ENCODE data around the gene HNRNPA0.
A peak's percentile ranks its signal among the peaks of the same experiment; 100 is the strongest.

The HNRNPA0 gene

DNA sequence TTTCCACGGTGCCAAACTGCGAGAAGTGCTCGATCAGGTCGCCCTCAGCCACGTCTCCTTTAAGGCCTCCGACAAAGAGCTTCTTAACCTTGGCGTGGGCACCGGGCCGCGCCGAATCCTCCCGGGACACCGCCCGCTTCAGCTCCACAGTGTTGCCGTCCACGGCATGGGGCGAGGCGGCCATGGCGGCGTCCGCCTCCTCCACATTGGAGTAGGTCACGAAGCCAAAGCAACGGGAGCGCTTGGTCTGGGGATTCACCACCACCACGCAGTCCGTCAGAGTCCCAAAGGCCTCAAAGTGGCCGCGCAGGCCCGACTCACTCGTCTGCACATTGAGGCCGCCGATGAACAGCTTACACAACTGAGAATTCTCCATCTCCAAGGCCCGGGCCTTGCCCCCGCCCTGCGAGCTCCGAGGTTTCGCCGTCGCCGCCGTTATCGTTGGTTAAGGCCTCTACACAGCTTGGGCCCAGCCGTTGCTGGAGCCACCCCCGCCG, 424 bp downstream of the HNRNPA0 start:
- no peak for DNase-seq

DNA sequence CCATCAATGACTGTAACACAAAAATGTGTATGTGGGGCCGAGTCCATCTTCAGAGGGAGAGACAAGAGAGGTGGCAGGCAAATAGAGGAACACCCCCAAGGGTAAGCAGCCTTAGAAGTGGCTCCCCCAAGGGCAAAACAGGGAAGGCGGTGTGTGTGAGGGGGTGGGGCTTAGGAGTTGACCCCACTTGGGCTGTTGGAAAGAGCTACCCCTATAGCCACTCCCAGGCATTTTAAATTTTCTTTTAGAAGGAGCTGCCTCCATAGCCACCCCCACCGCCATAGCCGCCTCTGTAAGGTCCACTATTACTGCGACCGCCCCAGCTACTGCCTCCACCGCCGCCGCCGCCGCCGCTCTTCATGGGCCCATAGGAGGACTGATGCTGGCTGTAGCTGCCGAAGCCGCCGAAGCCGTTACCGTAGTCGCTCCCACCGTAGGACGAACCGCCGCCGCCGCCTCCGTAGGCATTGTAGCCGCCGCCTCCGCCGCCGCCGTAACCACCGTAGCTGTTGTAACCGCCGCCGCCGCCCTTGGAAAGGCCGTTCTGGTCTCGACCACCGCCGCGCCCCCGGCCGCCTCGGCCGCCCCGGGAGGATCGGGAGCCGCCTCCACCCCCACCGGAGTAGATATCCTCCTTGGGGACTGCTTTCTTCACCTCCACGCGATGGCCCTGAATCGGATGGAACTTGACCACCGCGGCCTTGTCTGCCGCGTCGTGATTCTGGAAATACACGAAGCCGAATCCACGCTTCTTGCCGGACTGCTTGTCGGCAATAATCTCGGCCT, 1.1 kb downstream of the HNRNPA0 start:
- DNase-seq: peak; percentile 64

DNA sequence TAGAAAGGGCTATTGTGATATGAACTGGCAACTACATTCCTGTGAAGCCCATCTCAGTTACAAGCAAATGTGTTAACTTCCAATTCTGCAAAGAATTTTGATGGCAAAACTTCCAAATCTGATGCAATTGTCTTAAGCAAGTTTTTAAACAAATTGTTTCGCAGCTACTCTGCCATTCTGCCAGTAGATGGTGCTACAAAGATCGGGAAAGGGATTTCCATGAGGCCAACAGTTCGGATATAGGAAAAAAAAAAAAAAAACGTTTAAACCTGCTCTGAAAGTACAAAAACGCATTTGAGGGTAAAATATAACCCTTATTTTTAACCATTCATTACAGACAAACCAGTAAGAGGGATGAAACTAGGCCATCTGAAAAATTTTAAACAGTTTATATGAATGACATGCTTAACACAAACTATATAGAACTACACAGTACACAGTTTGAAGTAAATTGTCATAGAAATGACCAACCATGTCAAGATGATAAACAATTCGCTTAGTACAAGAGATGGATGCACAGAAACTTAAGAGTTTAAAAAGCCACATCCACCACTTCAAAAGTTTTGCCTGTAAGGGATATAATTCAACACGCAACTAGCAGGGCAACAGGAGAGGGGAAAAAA, 2.2 kb downstream of the HNRNPA0 start:
- DNase-seq: peak; percentile 86

DNA sequence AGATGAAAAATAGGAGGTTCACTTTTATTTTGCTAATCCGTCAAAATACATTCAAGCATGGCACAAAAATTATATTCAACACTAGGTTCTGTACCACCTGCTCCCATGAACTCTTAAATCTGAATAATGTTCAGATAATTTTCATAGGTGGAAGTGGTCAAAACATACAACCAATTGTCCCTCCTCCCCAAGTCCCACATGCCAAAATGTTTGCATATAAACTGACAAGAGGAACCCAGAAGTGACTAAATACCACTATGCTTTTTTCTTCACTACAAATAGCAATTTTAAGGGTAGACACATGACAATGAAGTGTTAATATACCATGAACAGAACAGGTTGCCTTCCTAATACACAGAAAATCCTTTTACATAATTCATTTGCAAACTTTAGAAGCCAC, 3.7 kb downstream of the HNRNPA0 start:
- DNase-seq: no peak

DNA sequence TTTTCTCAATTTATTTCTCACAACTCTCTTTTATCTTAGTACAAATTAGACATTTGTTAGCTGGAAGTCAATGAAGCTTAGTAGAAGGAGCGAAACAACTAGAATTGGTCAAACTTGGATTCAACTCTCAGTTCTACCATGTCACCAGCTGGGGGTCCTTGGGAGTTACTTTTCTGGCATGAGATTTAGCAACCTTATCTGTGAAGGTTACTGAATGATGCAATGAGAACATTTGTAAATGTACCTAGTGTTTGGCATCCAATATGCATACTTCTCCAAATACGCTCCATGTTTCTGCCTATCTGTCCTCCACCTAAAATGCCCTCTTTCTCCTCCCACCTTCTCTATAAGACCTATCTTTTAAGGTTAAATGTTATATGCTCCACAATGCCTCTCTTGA, 6.3 kb downstream of the HNRNPA0 start:
- DNase-seq: peak; percentile 26

DNA sequence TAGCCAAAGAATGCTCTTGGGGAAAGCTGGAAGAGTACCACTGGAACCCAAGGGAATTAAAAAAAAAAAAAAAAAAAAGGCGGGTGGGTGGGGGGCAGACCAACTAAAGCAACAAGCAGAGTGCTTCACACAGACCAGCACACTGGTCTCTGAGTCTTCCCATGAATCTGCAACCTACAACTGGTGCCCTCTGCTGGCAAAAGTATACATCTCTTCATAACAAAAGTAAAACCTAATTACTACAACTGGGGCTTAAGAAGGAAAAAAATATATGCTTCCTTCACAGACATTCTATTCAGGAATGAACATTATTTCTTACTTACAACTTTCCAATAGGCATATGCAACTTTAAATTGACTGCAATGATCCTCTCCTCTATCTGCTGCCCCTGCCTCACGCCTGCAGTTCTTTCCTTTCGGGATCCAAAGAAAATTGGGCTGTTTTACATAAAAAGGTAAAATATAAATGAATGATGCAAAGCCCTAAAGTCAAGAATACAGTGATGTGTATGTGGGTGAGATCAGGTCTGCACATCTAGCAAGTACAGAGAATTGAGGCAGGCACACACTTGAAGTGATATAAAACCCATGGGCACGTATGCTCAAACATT, 11.0 kb downstream of the HNRNPA0 start:
- DNase-seq: peak; percentile 76

DNA sequence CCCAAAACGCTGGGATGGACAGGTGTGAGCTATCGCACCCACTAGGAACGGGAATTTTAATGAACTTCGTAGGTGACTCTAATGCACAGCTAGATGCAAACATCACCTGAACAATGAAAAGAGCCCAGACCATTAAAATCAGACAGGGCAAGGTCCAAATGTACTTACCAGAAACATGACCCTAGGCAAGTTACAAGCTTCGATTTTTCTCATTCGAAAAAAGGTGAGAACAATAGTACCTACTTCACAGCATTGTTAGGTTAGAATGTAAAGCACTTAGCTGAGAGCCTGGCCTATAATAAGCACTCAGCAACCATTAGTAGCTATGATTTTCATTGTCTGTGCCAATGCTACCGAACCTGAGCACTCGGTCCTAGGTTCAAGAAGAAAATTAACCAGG, 12.4 kb downstream of the HNRNPA0 start:
- no peak for DNase-seq

DNA sequence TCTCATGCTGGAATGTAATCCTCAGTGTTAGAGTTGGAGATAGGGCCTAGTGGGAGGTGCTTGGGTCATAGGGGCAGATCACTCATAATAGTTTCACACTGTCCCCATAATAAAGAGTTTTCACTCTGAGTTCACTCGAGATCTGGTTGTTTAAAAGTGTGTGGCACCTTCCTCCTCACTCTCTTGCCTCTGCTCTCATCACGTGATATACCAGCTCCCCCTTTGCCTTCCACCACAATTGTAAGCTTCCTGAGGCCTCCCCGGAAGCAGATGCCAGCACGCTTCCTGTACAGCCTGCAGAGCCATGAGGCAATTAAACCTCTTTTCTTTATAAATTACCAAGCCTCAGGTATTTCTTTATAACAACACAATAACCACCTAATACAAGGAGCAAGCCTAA, 14.4 kb downstream of the HNRNPA0 start:
- no peak for DNase-seq

DNA sequence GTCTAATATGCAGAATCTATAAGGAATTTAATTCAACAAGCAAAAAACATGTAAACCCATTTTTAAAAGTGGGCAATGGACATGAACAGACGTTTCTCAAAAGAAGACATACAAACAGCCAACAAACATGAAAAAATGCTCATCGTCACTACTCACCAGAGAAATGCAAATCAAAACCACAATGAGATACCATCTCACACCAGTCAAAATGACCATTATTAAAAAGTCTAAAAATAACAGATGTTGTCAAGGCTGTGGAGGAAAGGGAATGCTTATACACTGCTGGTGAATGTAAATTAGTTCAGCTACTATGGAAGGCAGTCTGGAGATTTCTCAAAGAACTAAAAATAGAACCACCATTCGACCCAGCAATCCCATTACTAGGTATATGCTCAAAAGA, 15.2 kb downstream of the HNRNPA0 start:
- no peak for DNase-seq

DNA sequence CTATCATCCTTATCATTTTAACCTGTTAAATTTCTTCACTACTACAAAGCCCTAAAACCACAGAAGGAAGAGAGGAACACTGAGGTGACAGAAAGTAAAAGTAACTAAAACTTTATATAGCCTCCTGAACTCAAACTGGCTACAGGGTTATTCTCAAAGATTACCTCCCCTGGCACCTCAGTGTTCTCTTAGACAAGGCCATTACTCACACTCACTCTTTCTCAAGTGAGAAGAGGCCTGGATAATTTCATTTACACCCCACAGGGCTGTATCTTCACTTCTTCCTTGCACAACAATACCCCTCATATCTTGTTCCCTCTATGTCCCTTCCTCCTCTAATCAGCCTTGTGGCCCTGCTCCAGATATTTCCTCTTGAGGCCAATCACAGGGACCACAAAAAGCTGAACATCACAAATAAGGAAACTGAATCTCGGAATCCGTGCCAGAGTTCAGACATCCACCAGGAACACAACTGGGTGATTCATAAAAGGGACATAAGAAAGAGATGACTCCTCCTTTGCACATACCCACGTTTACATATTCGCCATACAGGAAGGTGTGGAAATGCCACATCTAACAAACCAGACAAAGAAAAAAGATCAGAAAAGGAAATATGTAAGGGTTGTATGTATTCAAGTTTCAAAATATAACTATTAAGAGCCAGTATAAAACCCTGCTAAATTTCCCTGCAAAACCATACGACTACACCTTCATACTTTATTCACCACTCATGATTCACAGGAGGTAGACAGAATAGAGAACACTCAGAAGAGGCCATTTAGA, 16.6 kb downstream of the HNRNPA0 start:
- DNase-seq: no peak

DNA sequence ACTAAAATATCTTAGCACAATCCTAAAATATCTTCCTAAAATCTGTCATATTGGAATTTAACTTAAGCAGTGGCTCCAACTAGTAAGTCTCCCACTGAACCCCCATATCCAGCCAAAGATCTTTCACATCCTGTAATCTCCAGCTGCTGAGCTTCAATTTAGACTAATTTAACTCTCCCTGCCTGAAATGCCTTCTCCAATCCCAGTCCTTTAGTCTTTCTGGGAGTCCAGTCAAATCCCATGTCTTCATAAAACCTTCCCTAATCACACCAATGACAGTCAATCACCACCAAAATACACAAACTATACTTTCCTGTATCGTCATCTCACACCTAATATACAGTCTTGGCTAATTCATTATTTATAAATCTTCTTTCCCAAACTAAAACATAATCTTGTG, 17.7 kb downstream of the HNRNPA0 start:
- DNase-seq: no peak

DNA sequence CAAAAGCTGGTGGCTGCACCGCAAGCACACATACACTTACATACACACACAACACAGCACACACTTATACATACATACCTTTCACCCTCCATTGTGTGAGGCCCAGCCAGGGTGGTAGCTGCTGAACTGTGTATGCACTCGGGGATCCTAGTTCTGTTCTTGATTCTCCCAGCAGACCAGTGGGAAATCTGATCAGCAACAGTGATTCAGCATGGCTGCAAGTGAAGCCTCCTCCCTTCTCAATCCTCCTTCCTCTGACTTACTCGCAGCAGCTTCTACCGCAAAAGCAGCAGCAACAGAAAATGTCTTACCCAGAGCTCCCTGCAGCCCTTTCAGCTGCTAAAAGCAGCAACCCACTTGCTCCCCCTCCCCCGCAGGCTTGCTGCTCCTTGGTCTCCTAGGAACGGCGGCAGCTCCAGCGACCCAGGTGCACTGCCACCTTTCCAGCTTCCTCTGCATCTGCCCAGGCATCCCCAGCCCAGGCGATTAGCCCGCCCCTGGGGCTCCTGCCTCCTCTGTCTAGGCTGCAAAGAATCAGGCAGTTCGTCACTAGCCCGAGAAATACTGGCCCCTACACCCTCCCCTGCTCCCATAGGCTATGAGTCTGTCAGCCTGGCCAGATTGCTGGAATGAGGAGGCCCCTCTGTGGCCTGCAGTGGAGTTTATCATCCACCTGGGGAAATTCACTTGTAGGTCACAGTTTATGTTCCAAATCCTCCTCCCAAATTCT, 18.4 kb downstream of the HNRNPA0 start, which contains the start of gene KLHL3:
TSS of gene KLHL3 (minus strand) at position 535 of the 730 bp plus-strand sequence. CDS start at position 92, 443 bp downstream.
- peak; percentile 23 for DNase-seq

DNA sequence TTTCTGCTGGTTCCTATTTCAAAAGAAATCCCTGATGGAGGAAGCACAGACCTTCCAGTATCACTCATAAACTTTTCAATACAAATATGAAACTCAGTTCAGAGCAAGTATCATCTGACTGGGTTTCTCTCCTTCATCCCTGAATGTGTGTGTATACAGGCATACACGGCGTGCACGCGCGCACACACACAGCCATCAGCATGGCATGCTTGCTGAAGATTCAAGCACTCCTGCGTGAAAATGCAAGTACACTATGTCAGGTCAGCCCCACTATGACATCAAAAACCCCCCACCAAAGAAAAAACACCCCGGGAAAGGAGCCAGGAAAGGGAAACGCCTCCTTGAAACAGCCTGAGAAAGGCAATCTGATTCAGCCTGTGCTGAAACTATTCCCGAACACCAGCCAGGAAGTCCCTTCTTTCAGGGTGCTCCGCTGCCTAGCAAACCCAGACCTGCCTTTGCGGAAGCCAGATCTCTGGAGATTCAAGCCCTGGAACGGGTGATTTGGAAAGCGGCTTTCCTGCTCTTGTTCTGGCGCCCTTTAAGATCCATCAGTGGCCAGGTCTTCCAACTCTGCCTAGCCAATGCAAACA, 19.1 kb downstream of the HNRNPA0 start:
- DNase-seq: no peak

DNA sequence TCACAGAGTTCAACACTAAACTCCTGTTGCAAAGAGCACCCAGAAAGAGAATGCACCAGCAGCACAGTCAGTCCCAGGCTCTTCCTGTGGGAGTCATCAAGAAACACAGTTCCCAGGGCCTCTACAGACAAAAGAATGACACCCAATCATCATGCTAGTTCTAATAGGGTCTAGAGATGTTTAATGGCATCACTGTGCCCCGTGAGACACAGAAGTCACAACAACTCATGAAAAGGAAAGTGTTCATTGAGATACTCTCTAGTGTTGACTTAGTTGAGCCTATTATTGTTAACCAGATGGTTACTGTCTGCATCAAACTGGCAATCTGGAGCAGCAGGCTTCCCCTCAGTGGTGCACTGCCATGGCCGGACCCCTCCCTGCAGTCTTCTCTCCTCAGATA, 19.8 kb downstream of the HNRNPA0 start:
- no peak for DNase-seq

DNA sequence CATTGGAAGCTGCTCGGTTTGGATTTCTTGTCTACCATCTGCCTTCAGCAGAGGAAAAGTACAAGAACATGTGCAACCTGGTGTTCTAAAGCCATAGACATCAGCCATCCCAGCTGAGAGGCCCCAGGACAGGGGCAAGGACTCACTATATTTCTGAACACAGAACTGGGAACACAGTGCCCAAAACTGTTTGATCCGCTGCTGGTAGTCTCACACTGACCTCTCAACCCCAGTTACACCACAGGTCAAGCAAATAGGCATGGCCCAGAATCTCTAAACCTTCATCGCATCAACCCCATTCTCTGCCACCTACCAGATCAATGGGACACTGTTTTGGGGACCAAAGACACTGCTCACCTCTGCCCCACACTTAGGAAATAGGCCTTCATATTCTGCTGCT, 20.2 kb downstream of the HNRNPA0 start:
- no peak for DNase-seq

DNA sequence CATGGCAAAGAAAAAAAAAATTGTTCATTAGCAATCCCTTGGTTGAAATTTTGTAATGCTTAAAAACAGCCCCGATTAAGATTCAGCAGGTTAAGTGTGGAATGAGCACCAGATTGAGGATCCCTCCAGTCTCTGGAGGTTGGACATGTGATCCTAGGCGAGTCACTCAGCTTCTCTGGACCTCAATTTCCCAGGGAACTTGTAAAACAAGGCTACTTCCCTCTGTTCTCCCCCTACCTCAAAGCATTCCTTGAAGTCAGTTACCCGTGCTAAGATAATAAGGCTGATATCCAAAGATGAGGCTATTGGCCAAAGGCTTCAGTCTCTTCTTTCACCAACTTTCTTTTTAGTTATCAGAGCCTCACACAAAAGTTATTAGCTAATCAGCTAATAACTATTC, 21.2 kb downstream of the HNRNPA0 start:
- DNase-seq: no peak

DNA sequence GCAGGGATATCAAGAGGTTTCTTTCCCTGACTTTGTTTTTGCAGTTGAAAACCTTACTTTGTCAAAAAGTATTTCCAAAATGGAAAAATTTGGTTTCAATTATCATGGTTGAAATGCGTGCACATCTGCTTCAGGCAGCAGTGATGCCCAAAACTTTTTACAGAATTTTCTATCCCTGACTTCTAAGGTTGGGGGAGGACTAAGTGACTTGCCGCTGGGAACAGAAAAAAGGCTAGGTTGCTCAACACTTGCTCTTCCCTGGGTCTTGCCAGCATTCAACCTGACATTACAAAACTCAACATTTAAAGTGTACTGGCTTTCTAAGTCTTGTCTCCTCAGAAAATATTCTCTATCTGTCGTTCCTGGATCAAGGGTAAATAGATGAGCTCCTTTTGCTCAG, 23.0 kb downstream of the HNRNPA0 start:
- DNase-seq: no peak

DNA sequence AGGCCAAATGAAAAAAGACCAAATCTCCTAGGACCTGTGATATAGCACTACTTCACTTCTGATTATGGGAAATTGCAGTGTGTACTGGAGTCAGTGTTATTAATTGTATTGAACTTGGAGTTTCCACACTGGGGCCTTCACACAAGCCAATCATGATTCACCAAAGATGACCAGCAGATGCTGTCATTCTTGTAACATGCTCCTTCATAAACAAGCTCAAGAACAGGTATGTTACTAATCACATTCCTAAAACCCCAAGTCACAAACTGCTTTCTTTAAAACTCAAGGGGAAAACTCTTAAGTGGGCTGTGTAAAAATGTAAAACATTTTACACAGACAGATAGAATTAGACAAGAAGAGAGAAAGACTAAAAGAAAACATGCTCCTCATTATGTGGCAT, 23.8 kb downstream of the HNRNPA0 start:
- DNase-seq: no peak

DNA sequence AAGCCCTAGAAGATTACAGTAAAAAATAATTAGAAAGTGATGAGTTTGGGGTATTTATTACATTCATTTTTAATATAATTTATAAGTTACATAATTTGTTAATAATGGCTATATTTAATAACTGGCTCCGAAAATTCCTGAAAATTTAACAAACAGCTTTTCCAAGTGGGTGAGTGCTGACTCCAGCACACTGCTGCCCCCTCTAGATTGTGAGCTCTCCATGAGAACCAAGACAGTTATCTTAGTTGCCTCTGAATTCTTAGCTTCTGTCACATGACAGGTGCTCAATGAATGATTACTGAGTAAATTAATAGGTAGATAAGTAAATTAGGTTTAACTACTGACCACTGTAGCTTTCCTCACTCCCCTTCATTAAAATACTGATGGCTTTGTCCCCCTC, 26.1 kb downstream of the HNRNPA0 start:
- DNase-seq: no peak

DNA sequence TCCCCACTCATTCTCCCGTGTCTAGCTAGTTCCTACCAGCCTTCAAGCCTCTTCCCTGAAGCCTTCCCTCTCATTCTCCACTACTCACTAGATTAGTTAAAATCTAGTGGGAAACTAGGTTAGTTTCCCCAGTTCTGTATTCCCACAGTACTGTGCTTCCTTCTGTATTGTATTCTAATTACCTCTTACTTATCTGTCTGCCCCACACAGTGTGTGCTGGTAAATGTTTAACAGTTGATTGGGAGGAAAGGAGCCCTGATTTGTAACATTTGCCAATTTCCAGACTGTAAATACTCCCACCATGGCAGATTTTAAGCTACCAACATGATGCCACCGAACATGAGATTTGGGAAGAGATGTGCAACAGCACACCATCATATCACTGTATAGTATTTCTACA, 26.5 kb downstream of the HNRNPA0 start:
- DNase-seq: no peak

DNA sequence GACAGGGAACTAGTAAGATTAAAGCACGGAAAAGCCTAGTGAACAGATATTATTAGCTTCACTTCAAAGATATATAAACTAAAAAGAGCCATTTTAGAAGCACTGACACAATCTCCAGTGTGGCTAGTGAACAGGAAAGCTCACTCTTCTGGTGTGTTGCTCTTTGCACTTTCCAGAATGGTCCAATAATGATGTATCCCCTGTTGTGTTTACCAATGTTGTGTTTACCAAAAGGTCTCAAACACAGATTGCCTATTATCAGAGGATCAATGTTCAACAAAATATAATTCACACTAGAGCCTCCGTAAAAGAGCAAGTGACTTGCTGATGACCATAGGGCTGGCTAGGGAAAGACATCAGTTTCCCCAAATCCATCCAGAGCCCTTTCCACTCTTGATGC, 29.9 kb downstream of the HNRNPA0 start:
- DNase-seq: no peak

DNA sequence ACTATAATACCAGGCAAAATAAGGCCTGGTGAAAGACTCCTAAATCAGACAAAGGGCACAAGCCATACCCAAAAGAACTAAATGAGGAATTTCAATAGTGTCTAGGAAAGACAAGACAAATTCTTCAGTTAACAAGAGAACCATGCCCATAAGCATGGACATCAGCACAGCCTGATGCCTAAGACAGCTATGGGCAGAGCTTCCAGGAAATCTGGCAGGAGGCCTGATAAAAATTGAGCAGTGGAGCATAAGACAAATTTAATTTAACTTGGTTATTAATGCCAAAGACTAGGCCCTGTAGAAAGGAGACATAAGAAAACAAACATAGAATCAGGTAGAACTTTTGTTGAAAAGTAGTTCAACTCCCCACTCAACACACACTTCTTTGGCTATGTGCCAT, 35.6 kb downstream of the HNRNPA0 start:
- DNase-seq: no peak

Measured in OCI-M1 (cell line).